Measurements from ENCODE around the gene BMPR1A.

DNA sequence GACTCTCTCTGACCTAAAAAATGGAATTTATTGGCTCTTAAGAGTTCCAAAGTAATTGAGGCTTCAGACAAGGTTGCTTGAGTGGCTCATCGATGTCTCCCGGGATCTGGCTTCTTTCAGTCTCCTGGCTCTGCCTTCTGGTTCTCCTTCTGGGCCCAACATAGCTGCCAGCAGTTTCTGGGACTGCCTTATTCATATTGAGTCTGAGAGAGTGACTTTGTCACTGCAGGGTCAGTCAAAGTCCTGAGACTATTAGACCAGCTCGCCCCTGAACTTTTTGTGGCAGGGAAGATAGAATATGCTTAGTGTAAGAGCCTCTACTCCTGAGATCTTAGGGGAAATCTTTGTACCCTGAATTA is 107.0 kb downstream of the BMPR1A start:
- TF ChIP-seq, protein P1, sequence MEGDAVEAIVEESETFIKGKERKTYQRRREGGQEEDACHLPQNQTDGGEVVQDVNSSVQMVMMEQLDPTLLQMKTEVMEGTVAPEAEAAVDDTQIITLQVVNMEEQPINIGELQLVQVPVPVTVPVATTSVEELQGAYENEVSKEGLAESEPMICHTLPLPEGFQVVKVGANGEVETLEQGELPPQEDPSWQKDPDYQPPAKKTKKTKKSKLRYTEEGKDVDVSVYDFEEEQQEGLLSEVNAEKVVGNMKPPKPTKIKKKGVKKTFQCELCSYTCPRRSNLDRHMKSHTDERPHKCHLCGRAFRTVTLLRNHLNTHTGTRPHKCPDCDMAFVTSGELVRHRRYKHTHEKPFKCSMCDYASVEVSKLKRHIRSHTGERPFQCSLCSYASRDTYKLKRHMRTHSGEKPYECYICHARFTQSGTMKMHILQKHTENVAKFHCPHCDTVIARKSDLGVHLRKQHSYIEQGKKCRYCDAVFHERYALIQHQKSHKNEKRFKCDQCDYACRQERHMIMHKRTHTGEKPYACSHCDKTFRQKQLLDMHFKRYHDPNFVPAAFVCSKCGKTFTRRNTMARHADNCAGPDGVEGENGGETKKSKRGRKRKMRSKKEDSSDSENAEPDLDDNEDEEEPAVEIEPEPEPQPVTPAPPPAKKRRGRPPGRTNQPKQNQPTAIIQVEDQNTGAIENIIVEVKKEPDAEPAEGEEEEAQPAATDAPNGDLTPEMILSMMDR (conservative IDR thresholded peaks at IDR 0.05) = no peak
- TF ChIP-seq ZFX (IDR thresholded peaks at IDR 0.05) = no peak

Measured in C4-2B (cell line).